Stimulated activated memory B cell treated with anti-CD40 and anti-IgM and Interleukin-4, amounts not matched to agents 10 μg/mL and 1 μg/mL and 100 μg/mL, for 72 hours (primary cell): ENCODE results near the gene BCAP29.
A peak's percentile ranks its signal among the peaks of the same experiment; 100 is the strongest.

ENCODE experiments used
- ATAC-seq: fragments of 150-1000 bp; cut with Tn5 transposase; 2 replicates; pipeline ENCODE4 v1.10.0; 2021
- H3K27ac Mint-ChIP-seq: one replicate; pipeline ENCODE4 v1.8.0; 2022; ENCODE audit warnings: mild to moderate bottlenecking, mixed read lengths
- H3K27me3 Mint-ChIP-seq: one replicate; pipeline ENCODE4 v1.8.0; 2022; ENCODE audit warnings: mixed read lengths
- H3K36me3 Mint-ChIP-seq: one replicate; pipeline ENCODE4 v1.8.0; 2022; ENCODE audit warnings: mixed read lengths
- H3K4me1 Mint-ChIP-seq: one replicate; pipeline ENCODE4 v1.8.0; 2022; ENCODE audit warnings: mixed read lengths
- H3K4me3 Mint-ChIP-seq: one replicate; pipeline ENCODE4 v1.8.0; 2022; ENCODE audit warnings: mild to moderate bottlenecking, moderate library complexity, mixed read lengths
- H3K9me3 Mint-ChIP-seq: one replicate; pipeline ENCODE4 v1.8.0; 2022; ENCODE audit warnings: mixed read lengths

The BCAP29 gene

GRCh38 chr7:107597582-107597916 lies 17.5 kb downstream of the BCAP29 start:
- no peak for ATAC-seq
- Mint-ChIP-seq H3K36me3 (peaks cover 27% of the 10 kb centered on the region), H3K9me3 (no peaks in the 10 kb centered on the region), H3K4me1 (no peaks in the 10 kb centered on the region), H3K27me3 (no peaks in the 10 kb centered on the region), H3K27ac (no peak overlapping the region), H3K4me3 (no peak overlapping the region)

GRCh38 chr7:107597953-107598352 lies 17.9 kb downstream of the BCAP29 start:
- no peak overlapping the region for H3K4me3 Mint-ChIP-seq
- H3K27ac Mint-ChIP-seq: no peak overlapping the region
- H3K36me3 Mint-ChIP-seq: peaks cover 27% of the 10 kb centered on the region
- no peaks in the 10 kb centered on the region for H3K9me3 Mint-ChIP-seq
- no peak for ATAC-seq
- H3K4me1 Mint-ChIP-seq: no peaks in the 10 kb centered on the region
- H3K27me3 Mint-ChIP-seq: no peaks in the 10 kb centered on the region

GRCh38 chr7:107599262-107599661 lies 19.2 kb downstream of the BCAP29 start:
- Mint-ChIP-seq H3K27ac (no peak overlapping the region), H3K4me1 (no peaks in the 10 kb centered on the region), H3K4me3 (no peak overlapping the region), H3K36me3 (peaks cover 34% of the 10 kb centered on the region), H3K9me3 (no peaks in the 10 kb centered on the region), H3K27me3 (no peaks in the 10 kb centered on the region)
- ATAC-seq: no peak

GRCh38 chr7:107600816-107601215 lies 20.8 kb downstream of the BCAP29 start:
- H3K4me1 Mint-ChIP-seq: no peaks in the 10 kb centered on the region
- H3K36me3 Mint-ChIP-seq: peaks cover 22% of the 10 kb centered on the region
- no peaks in the 10 kb centered on the region for H3K27me3 Mint-ChIP-seq
- H3K4me3 Mint-ChIP-seq: no peak overlapping the region
- no peak overlapping the region for H3K27ac Mint-ChIP-seq
- H3K9me3 Mint-ChIP-seq: no peaks in the 10 kb centered on the region
- no peak for ATAC-seq

GRCh38 chr7:107605218-107605815 lies 25.3 kb downstream of the BCAP29 start:
- no peak overlapping the region for H3K4me3 Mint-ChIP-seq

GRCh38 chr7:107606303-107606702 lies 26.3 kb downstream of the BCAP29 start:
- Mint-ChIP-seq H3K4me3 (no peak overlapping the region), H3K4me1 (no peaks in the 10 kb centered on the region), H3K27me3 (no peaks in the 10 kb centered on the region), H3K9me3 (no peaks in the 10 kb centered on the region), H3K27ac (no peak overlapping the region), H3K36me3 (peaks cover 27% of the 10 kb centered on the region)
- no peak for ATAC-seq

More at GRCh38 chr7:107605218-107605815, 25.3 kb downstream of the BCAP29 start:
- Mint-ChIP-seq H3K4me1 (no peaks in the 10 kb centered on the region), H3K9me3 (no peaks in the 10 kb centered on the region), H3K27ac (no peak overlapping the region), H3K27me3 (no peaks in the 10 kb centered on the region), H3K36me3 (peaks cover 29% of the 10 kb centered on the region)
- no peak for ATAC-seq

- Mint-ChIP-seq H3K4me3 (no peak overlapping the region), H3K36me3 (peaks cover 27% of the 10 kb centered on the region), H3K27ac (no peak overlapping the region), H3K9me3 (no peaks in the 10 kb centered on the region), H3K4me1 (no peaks in the 10 kb centered on the region), H3K27me3 (no peaks in the 10 kb centered on the region)
- ATAC-seq: no peak
These were observed 29.8 kb downstream of the BCAP29 start for GRCh38 chr7:107609811-107610261.

- no peak overlapping the region for H3K27ac Mint-ChIP-seq
- H3K9me3 Mint-ChIP-seq: no peaks in the 10 kb centered on the region
- ATAC-seq: no peak
- H3K4me3 Mint-ChIP-seq: no peak overlapping the region
- peaks cover 27% of the 10 kb centered on the region for H3K36me3 Mint-ChIP-seq
- no peaks in the 10 kb centered on the region for H3K4me1 Mint-ChIP-seq
- no peaks in the 10 kb centered on the region for H3K27me3 Mint-ChIP-seq
These were observed 30.3 kb downstream of the BCAP29 start for GRCh38 chr7:107610323-107610722.

- ATAC-seq: no peak
- Mint-ChIP-seq H3K36me3 (peaks cover 31% of the 10 kb centered on the region), H3K4me1 (no peaks in the 10 kb centered on the region), H3K9me3 (no peaks in the 10 kb centered on the region), H3K4me3 (no peak overlapping the region), H3K27ac (no peak overlapping the region), H3K27me3 (no peaks in the 10 kb centered on the region)
These were observed 33.4 kb downstream of the BCAP29 start for GRCh38 chr7:107613439-107613838.

GRCh38 chr7:107613948-107614347 lies 33.9 kb downstream of the BCAP29 start:
- no peak for ATAC-seq
- Mint-ChIP-seq H3K27me3 (no peaks in the 10 kb centered on the region), H3K4me1 (no peaks in the 10 kb centered on the region), H3K36me3 (peaks cover 26% of the 10 kb centered on the region), H3K9me3 (no peaks in the 10 kb centered on the region), H3K27ac (no peak overlapping the region), H3K4me3 (no peak overlapping the region)

- no peak overlapping the region for H3K4me3 Mint-ChIP-seq
- H3K27me3 Mint-ChIP-seq: no peaks in the 10 kb centered on the region
- H3K27ac Mint-ChIP-seq: no peak overlapping the region
- no peaks in the 10 kb centered on the region for H3K9me3 Mint-ChIP-seq
- peaks cover 21% of the 10 kb centered on the region for H3K36me3 Mint-ChIP-seq
- ATAC-seq: no peak
- no peaks in the 10 kb centered on the region for H3K4me1 Mint-ChIP-seq
These were observed 34.4 kb downstream of the BCAP29 start for GRCh38 chr7:107614425-107614824.

GRCh38 chr7:107615910-107616680 lies 36.0 kb downstream of the BCAP29 start:
- no peaks in the 10 kb centered on the region for H3K27me3 Mint-ChIP-seq
- peaks cover 20% of the 10 kb centered on the region for H3K36me3 Mint-ChIP-seq
- H3K4me1 Mint-ChIP-seq: no peaks in the 10 kb centered on the region
- no peak overlapping the region for H3K27ac Mint-ChIP-seq
- H3K9me3 Mint-ChIP-seq: no peaks in the 10 kb centered on the region
- ATAC-seq: no peak
- no peak overlapping the region for H3K4me3 Mint-ChIP-seq

GRCh38 chr7:107622429-107622828 lies 42.4 kb downstream of the BCAP29 start:
- H3K36me3 Mint-ChIP-seq: no peaks in the 10 kb centered on the region
- H3K4me3 Mint-ChIP-seq: no peak overlapping the region
- ATAC-seq: no peak
- no peak overlapping the region for H3K27ac Mint-ChIP-seq
- H3K27me3 Mint-ChIP-seq: no peaks in the 10 kb centered on the region
- peaks cover 3% of the 10 kb centered on the region for H3K9me3 Mint-ChIP-seq
- H3K4me1 Mint-ChIP-seq: no peaks in the 10 kb centered on the region

- H3K4me3 Mint-ChIP-seq: no peak overlapping the region
- no peaks in the 10 kb centered on the region for H3K27me3 Mint-ChIP-seq
- no peak for ATAC-seq
- peaks cover 3% of the 10 kb centered on the region for H3K9me3 Mint-ChIP-seq
- peaks cover under 1% of the 10 kb centered on the region for H3K4me1 Mint-ChIP-seq
- H3K27ac Mint-ChIP-seq: no peak overlapping the region
- no peaks in the 10 kb centered on the region for H3K36me3 Mint-ChIP-seq
These were observed 42.8 kb downstream of the BCAP29 start for GRCh38 chr7:107622894-107623293.

GRCh38 chr7:107627002-107627401 lies 47.0 kb downstream of the BCAP29 start:
- no peak overlapping the region for H3K27ac Mint-ChIP-seq
- H3K4me3 Mint-ChIP-seq: no peak overlapping the region
- H3K4me1 Mint-ChIP-seq: peaks cover 22% of the 10 kb centered on the region
- no peaks in the 10 kb centered on the region for H3K27me3 Mint-ChIP-seq
- no peaks in the 10 kb centered on the region for H3K36me3 Mint-ChIP-seq
- H3K9me3 Mint-ChIP-seq: peaks cover 3% of the 10 kb centered on the region
- ATAC-seq: no peak

- peaks cover 3% of the 10 kb centered on the region for H3K9me3 Mint-ChIP-seq
- peaks cover 33% of the 10 kb centered on the region for H3K4me1 Mint-ChIP-seq
- H3K4me3 Mint-ChIP-seq: no peak overlapping the region
- ATAC-seq: peak; percentile 81
- no peaks in the 10 kb centered on the region for H3K27me3 Mint-ChIP-seq
- H3K36me3 Mint-ChIP-seq: no peaks in the 10 kb centered on the region
- H3K27ac Mint-ChIP-seq: peak overlapping the region; percentile 78
These were observed 48.5 kb downstream of the BCAP29 start for GRCh38 chr7:107628461-107629064.
